ENCODE measurements around the gene FRA10AC1. TPM values are rescaled to one million over a fixed set of nuclear protein-coding genes. Genes with fewer than 3 reads are reported as not detected.

FRA10AC1 gene
- total and polyA plus RNA-seq, 2 of the 13 experiments (the other 11 are each of a cell fraction or from before 2014, with no cell fraction given) = 5.3 to 7.4 TPM

GRCh38 chr10:93687737-93688136, 14.7 kb downstream of the FRA10AC1 start:
- no TSS peak for BruUV-seq (replicated peaks)
- Histone ChIP-seq H3K27ac (ENCODE audit: extremely low read length, insufficient read depth, low read length) (no peak overlapping the region), H3K4me3 (replicated peaks in 1 of 3; ENCODE audit: insufficient read depth in 1 of 3, low read depth in 2 of 3, low read length in 3 of 3) (no peak overlapping the region), H3K4me2 (ENCODE audit: low read depth, low read length) (no peak overlapping the region), H3K9ac (ENCODE audit: insufficient read depth, low read depth, low read length) (no peak overlapping the region), H3K4me1 (ENCODE audit: insufficient read depth, low read length) (no peaks in the 10 kb centered on the region), H3K9me3 (ENCODE audit: low read length) (no peaks in the 10 kb centered on the region), H4K20me1 (ENCODE audit: insufficient read depth, low read length) (no peaks in the 10 kb centered on the region), H3K79me2 (ENCODE audit: insufficient read depth, low read length) (no peaks in the 10 kb centered on the region), H2AFZ (ENCODE audit: low read length) (no peak overlapping the region), H3K27me3 (ENCODE audit: control insufficient read depth in 1 of 2, insufficient read depth in 2 of 2, low read length in 2 of 2) (no peaks in the 10 kb centered on the region), H3K36me3 (replicated peaks in 1 of 2; ENCODE audit: control insufficient read depth in 1 of 2, insufficient read depth in 2 of 2, low read length in 2 of 2) (peaks cover 0 to 9% of the 10 kb centered on the region in 2 experiments; a peak in 3 of 5 replicates)
- ATAC-seq (no peak), FAIRE-seq (no peak), DNase-seq (ENCODE audit: low spot score) (no peak)
- POLR2A ChIA-PET = no interaction called here
- CTCF ChIA-PET (ENCODE audit: low intra/inter-chr PET ratio, low total read pairs) = no interaction called here
- in situ Hi-C loops (cut with HindIII; ENCODE audit: extremely low pct_ligation_motif_present, low pct_unique_long_range_greater_than_20kb) = no loop called here
- TF ChIP-seq ATF3 (CRISPR knock-in tag; IDR thresholded peaks at IDR 0.05) (no peak), IKZF4 (CRISPR knock-in tag; IDR thresholded peaks at IDR 0.05; ENCODE audit: borderline replicate concordance, low read depth, not compliant biosample characterization) (no peak), ZNF883 (CRISPR knock-in tag; IDR thresholded peaks at IDR 0.05; ENCODE audit: not compliant biosample characterization) (no peak), IKZF1 (IDR thresholded peaks at IDR 0.05) (no peak), ZNF678 (CRISPR knock-in tag; IDR thresholded peaks at IDR 0.05) (no peak), JUN (CRISPR knock-in tag; IDR thresholded peaks at IDR 0.05) (no peak), ATF7-NPFF (CRISPR knock-in tag; IDR thresholded peaks at IDR 0.05; ENCODE audit: low read depth) (no peak), ZNF660 (CRISPR knock-in tag; IDR thresholded peaks at IDR 0.05; ENCODE audit: borderline replicate concordance, low read depth) (no peak), RARG (CRISPR knock-in tag; IDR thresholded peaks at IDR 0.05; ENCODE audit: low read depth) (no peak), ARHGAP35 (CRISPR knock-in tag; IDR thresholded peaks at IDR 0.05; ENCODE audit: borderline replicate concordance) (no peak), ZFYVE20 (CRISPR knock-in tag; IDR thresholded peaks at IDR 0.05; ENCODE audit: borderline replicate concordance, low read depth) (no peak), SOX6 (IDR thresholded peaks at IDR 0.05) (no peak), SOX6 (CRISPR knock-in tag; IDR thresholded peaks at IDR 0.05) (no peak), ZNF737 (CRISPR knock-in tag; IDR thresholded peaks at IDR 0.05; ENCODE audit: borderline replicate concordance) (no peak), ZNF780A (CRISPR knock-in tag; IDR thresholded peaks at IDR 0.05) (no peak), SALL2 (CRISPR knock-in tag; IDR thresholded peaks at IDR 0.05) (no peak), ZNF646 (CRISPR knock-in tag; IDR thresholded peaks at IDR 0.05) (no peak), FLYWCH1 (CRISPR knock-in tag; IDR thresholded peaks at IDR 0.05) (no peak), STAG1 (CRISPR knock-in tag; IDR thresholded peaks at IDR 0.05) (no peak)
- intact Hi-C loops (cut with micrococcal nuclease; ENCODE audit: unreplicated experiment) = no loop called here

Measured in HepG2 (cell line).